Measurements from ENCODE around the gene CNOT6. TPM values are rescaled to one million over a fixed set of nuclear protein-coding genes. Genes with fewer than 3 reads are reported as not detected.

Gene CNOT6
- total RNA-seq, 1 donor from 2014 or later = 5.2 TPM

GRCh38 chr5:180558232-180558631 is 64.1 kb downstream of the CNOT6 start:
- no peak for DNase-seq (ENCODE audit: low spot score)
- ATAC-seq = no peak

- DNase-seq (ENCODE audit: low spot score) = no peak
- no peak for ATAC-seq
These were observed 69.8 kb downstream of the CNOT6 start for GRCh38 chr5:180563994-180564393.

GRCh38 chr5:180568914-180569313 is 74.7 kb downstream of the CNOT6 start:
- DNase-seq (ENCODE audit: low spot score) (no peak), ATAC-seq (no peak)

- ATAC-seq = no peak
- DNase-seq (ENCODE audit: low spot score) = no peak
These were observed 81.4 kb downstream of the CNOT6 start for GRCh38 chr5:180575571-180575970.

- ATAC-seq (no peak), DNase-seq (ENCODE audit: low spot score) (no peak)
These were observed 86.5 kb downstream of the CNOT6 start for GRCh38 chr5:180580681-180581080.

- DNase-seq (ENCODE audit: low spot score) (no peak), ATAC-seq (no peak)
These were observed 89.6 kb downstream of the CNOT6 start for GRCh38 chr5:180583738-180584137.

- no peak for DNase-seq (ENCODE audit: low spot score)
- no peak for ATAC-seq
These were observed 92.0 kb downstream of the CNOT6 start for GRCh38 chr5:180586204-180586603.

- no peak for ATAC-seq
- no peak for DNase-seq (ENCODE audit: low spot score)
These were observed 92.7 kb downstream of the CNOT6 start for GRCh38 chr5:180586870-180587269.

GRCh38 chr5:180589771-180590542 is 95.8 kb downstream of the CNOT6 start:
- ATAC-seq (peak; percentile 34), DNase-seq (ENCODE audit: low spot score) (peak; percentile 42)

- DNase-seq (ENCODE audit: low spot score) (peak; percentile 42), ATAC-seq (peak; percentile 8)
These were observed 96.5 kb downstream of the CNOT6 start for GRCh38 chr5:180590543-180591310.

- DNase-seq (ENCODE audit: low spot score) = no peak
- ATAC-seq = peak; percentile 27
These were observed 97.2 kb downstream of the CNOT6 start, which contains the start of gene SCGB3A1 for GRCh38 chr5:180591311-180591887. Gene SCGB3A1, minus strand, starts transcription at chr5:180591499. Its CDS starts 37 bp downstream, at chr5:180591462.

- no peak for DNase-seq (ENCODE audit: low spot score)
- ATAC-seq = no peak
These were observed 98.0 kb downstream of the CNOT6 start for GRCh38 chr5:180592176-180592575.

- DNase-seq (ENCODE audit: low spot score) = no peak
These were observed 99.4 kb downstream of the CNOT6 start for GRCh38 chr5:180593446-180594206.

GRCh38 chr5:180594311-180595045 is 100.3 kb downstream of the CNOT6 start:
- no peak for DNase-seq (ENCODE audit: low spot score)
- no peak for ATAC-seq

More at GRCh38 chr5:180593446-180594206, 99.4 kb downstream of the CNOT6 start:
- no peak for ATAC-seq

- ATAC-seq (no peak), DNase-seq (ENCODE audit: low spot score) (no peak)
These were observed 100.8 kb downstream of the CNOT6 start for GRCh38 chr5:180595046-180595379.

GRCh38 chr5:180595381-180596114 is 101.4 kb downstream of the CNOT6 start:
- peak; percentile 49 for DNase-seq (ENCODE audit: low spot score)
- peak; percentile 69 for ATAC-seq

GRCh38 chr5:180596115-180596667 is 102.0 kb downstream of the CNOT6 start:
- no peak for DNase-seq (ENCODE audit: low spot score)

GRCh38 chr5:180596668-180597231 is 102.6 kb downstream of the CNOT6 start:
- DNase-seq (ENCODE audit: low spot score) (peak; percentile 43), ATAC-seq (no peak)

More at GRCh38 chr5:180596115-180596667, 102.0 kb downstream of the CNOT6 start:
- peak; percentile 8 for ATAC-seq

GRCh38 chr5:180598316-180598701 is 104.1 kb downstream of the CNOT6 start:
- no peak for DNase-seq (ENCODE audit: low spot score)

More at GRCh38 chr5:180598316-180598701, 104.1 kb downstream of the CNOT6 start:
- no peak for ATAC-seq

All from left lobe of liver (tissue), 2 donors.